Gastrocnemius medialis (tissue), 4 donors: ENCODE data around the gene BTG3. TPM values are rescaled to one million over a fixed set of nuclear protein-coding genes. Genes with fewer than 3 reads are reported as not detected.

ENCODE experiments used
- ATAC-seq, 2 donors: fragments of 150-250 bp; one replicate each; pipeline ENCODE4 v1.9.1; 2016
- DNase-seq, 2 donors: peaks; one replicate each; pipeline ENCODE4 v3.0.0-alpha.2; 2019
- H3K27ac ChIP-seq, 4 donors: fragments of 200-600 bp; sonication (generic); 1 replicate in 1 of 4; 2 replicates in 3 of 4; pipeline ENCODE4 v1.5.1; 2016 to 2018; ENCODE audit warnings: mild to moderate bottlenecking in 2 of 4, moderate library complexity in 1 of 4
- H3K27me3 ChIP-seq, 3 donors: fragments of 200-600 bp; sonication (generic) in 2 of 3; 1 replicate in 1 of 3; 2 replicates in 2 of 3; pipeline versions ENCODE4 v1.5.1 to v1.6.0; 2016 to 2019; ENCODE audit warnings: mild to moderate bottlenecking in 1 of 3, moderate library complexity in 1 of 3
- H3K36me3 ChIP-seq, 2 donors: fragments of 200-600 bp; sonication (generic) in 1 of 2; one replicate each; pipeline ENCODE4 v1.5.1; 2017 to 2018
- H3K4me1 ChIP-seq, 2 donors: fragments of 200-600 bp; sonication (generic) in 1 of 2; one replicate each; pipeline ENCODE4 v1.5.1; 2016 to 2017; ENCODE audit warnings: mild to moderate bottlenecking in 2 of 2
- H3K4me3 ChIP-seq, 4 donors: fragments of 200-600 bp; sonication (generic) in 3 of 4; 1 replicate in 1 of 4; 2 replicates in 3 of 4; pipeline ENCODE4 v1.5.1; 2016 to 2019; ENCODE audit warnings: mild to moderate bottlenecking in 2 of 4
- H3K9me3 ChIP-seq, 3 donors: fragments of 200-600 bp; sonication (generic) in 2 of 3; 1 replicate in 1 of 3; 2 replicates in 2 of 3; pipeline ENCODE4 v1.5.1; 2016 to 2019
- POLR2A ChIP-seq, 2 donors: fragments of 450-650 bp; IDR thresholded peaks; one replicate each; pipeline ENCODE4 v1.6.1; 2017; ENCODE audit warnings: antibody characterized with exemption in 2 of 2, mild to moderate bottlenecking in 2 of 2, moderate library complexity in 2 of 2
- in situ Hi-C, 4 donors: fragments of 200-750 bp; cut with MboI; loops; one replicate each; pipeline versions ENCODE4 v1.15.0 to v1.8.0; 2017; ENCODE audit warnings: low sequenced_read_pairs in 4 of 4
- intact Hi-C: fragments of 100-400 bp; cut with DNase I; formaldehyde crosslinking; loops from one replicate; pipeline ENCODE4 v1.15.1; 2023; ENCODE audit warnings: low total_unique reads
- total RNA-seq, 4 donors: library from RNA; depleted of rRNA; stranded (reverse); fragments of >200 nt; gene quantifications; one replicate each; pipeline versions ENCODE4 v1.1.0 to v1.2.3, GENCODE V29; 2016
- TF ChIP-seq, protein P1 (sequence below), 5 experiments: fragments of 450-650 bp in 3 of 5; fragments of 200-600 bp in 2 of 5; sonication (generic) in 2 of 5; IDR thresholded peaks in 4 of 5; conservative IDR thresholded peaks in 1 of 5; 1 replicate in 4 of 5; 2 replicates in 1 of 5; pipeline ENCODE4 v1.5.1; 2016 to 2019; ENCODE audit warnings: antibody characterized with exemption in 5 of 5, mild to moderate bottlenecking in 3 of 5, moderate library complexity in 3 of 5

Gene BTG3
- total RNA-seq, 4 donors from 2014 or later = 1.8 to 4.0 (median 3.1) TPM

DNA sequence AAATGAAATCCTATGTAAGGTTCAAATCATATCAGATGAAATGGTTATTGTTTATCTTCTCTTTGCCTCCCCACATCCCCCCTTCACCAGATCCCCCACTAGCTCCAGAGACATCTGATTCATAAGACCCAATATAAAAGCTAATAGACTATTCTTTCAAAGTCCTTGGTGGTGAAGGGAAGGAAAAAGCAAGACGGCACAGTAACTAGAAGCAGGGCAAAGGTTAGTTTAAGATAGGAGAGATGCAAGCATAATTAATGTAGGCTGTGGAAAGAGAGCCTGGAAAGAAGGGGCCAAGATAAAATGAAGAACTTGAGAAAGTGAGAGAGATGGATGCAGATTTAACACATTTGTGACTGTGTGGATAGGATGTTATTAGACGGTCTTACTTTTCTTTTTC lies 33.8 kb downstream of the BTG3 start:
- in situ Hi-C loops = no loop called here
- no peak for ATAC-seq
- Histone ChIP-seq H3K27me3 (no peaks in the 10 kb centered on the region), H3K4me1 (no peaks in the 10 kb centered on the region), H3K36me3 (no peaks in the 10 kb centered on the region), H3K27ac (no peak overlapping the region), H3K9me3 (no peaks in the 10 kb centered on the region), H3K4me3 (no peak overlapping the region)
- DNase-seq = no peak
- no peak for TF ChIP-seq POLR2A (IDR thresholded peaks at IDR 0.05)
- intact Hi-C loops = no loop called here

DNA sequence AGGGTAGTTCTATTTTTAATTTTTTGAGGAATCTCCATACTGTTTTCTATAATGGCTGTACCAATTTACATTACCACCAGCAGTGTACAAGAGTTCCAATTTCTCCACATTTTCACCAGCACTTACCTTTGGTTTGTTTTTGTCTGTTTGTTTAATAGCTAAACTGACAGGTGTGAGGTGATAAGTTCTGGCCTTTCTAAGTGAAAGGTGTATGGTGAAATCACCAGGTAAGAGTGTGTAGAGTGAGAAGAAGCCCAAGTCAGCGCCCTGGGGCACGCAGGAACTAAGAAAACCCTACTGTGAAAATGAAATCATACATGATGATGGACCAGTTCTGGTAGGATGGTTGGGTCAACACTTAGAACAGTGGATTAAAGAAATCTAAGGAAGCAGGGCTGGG lies 34.5 kb downstream of the BTG3 start:
- no peaks in the 10 kb centered on the region for H3K4me1 ChIP-seq
- in situ Hi-C loops = no loop called here

DNA sequence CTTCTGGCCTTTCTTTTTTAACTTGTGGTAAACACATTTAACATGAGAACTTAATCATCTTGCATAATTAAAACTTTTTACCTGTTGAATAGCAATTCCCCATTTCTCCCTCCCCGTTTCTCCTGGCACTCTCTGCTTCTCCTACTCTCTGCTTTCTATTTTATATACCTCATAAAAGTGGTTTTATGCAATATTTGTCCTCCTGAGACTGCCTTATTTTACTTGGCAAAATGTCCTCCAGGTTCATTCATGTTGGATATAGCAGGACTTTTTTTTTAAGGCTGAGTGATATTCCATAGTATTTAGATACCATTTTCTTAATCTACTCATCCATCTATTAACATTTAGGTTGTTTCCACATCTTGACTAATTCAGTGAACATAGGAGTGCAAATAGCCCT lies 35.0 kb downstream of the BTG3 start:
- in situ Hi-C loops (no loop called here), intact Hi-C loops (no loop called here)
- Histone ChIP-seq H3K27me3 (no peaks in the 10 kb centered on the region), H3K4me3 (no peak overlapping the region), H3K9me3 (no peaks in the 10 kb centered on the region), H3K4me1 (no peaks in the 10 kb centered on the region), H3K36me3 (no peaks in the 10 kb centered on the region), H3K27ac (no peak overlapping the region)
- ATAC-seq = no peak
- DNase-seq = no peak
- TF ChIP-seq, protein P1, sequence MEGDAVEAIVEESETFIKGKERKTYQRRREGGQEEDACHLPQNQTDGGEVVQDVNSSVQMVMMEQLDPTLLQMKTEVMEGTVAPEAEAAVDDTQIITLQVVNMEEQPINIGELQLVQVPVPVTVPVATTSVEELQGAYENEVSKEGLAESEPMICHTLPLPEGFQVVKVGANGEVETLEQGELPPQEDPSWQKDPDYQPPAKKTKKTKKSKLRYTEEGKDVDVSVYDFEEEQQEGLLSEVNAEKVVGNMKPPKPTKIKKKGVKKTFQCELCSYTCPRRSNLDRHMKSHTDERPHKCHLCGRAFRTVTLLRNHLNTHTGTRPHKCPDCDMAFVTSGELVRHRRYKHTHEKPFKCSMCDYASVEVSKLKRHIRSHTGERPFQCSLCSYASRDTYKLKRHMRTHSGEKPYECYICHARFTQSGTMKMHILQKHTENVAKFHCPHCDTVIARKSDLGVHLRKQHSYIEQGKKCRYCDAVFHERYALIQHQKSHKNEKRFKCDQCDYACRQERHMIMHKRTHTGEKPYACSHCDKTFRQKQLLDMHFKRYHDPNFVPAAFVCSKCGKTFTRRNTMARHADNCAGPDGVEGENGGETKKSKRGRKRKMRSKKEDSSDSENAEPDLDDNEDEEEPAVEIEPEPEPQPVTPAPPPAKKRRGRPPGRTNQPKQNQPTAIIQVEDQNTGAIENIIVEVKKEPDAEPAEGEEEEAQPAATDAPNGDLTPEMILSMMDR (IDR thresholded peaks at IDR 0.05 in 4 of 5, conservative IDR thresholded peaks at IDR 0.05 in 1 of 5) = no peak
- TF ChIP-seq POLR2A (IDR thresholded peaks at IDR 0.05) = no peak

More for the DNA sequence above, 34.5 kb downstream of the BTG3 start:
- Histone ChIP-seq H3K27me3 (no peaks in the 10 kb centered on the region), H3K9me3 (no peaks in the 10 kb centered on the region), H3K4me3 (no peak overlapping the region), H3K27ac (no peak overlapping the region), H3K36me3 (no peaks in the 10 kb centered on the region)
- no peak for TF ChIP-seq POLR2A (IDR thresholded peaks at IDR 0.05)
- TF ChIP-seq, protein P1 (IDR thresholded peaks at IDR 0.05 in 4 of 5, conservative IDR thresholded peaks at IDR 0.05 in 1 of 5) = no peak
- intact Hi-C loops = no loop called here
- ATAC-seq (no peak), DNase-seq (no peak)

DNA sequence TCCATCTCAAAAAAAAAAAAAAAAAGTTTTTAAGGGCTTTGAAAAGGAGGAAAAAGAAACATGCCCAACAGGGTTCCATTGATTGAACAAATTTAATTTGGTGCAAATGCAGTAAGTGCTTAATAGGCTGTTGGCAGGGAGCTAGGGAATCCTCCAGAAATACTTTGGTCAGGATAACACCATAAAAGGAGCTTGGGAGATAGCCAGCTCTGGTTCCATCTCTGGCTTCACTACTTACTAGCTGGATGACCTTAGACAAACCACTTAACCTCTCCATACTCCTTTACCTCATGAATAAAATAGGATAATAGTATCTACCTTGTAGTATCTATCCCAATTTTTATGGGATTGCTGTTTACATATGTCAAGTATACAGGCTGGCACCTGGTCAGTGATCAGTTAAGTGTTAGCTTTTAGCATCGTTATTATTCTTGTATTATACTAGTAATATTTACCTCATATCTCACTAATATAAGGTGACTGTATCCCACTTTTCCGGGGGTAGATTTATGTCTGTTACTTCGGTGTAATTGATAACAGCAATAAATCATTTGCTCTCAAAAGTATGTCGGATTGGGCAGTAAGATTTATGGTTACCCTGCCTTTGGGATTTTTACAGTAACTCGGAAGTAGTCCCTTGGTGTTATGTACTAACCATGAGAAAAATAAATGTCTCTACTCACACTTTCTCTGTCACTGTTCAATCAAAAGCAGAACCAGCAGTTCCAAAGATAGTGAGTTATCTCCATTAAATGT lies 36.4 kb downstream of the BTG3 start:
- Histone ChIP-seq H3K36me3 (no peaks in the 10 kb centered on the region), H3K27me3 (no peaks in the 10 kb centered on the region), H3K4me3 (no peak overlapping the region), H3K27ac (no peak overlapping the region), H3K4me1 (no peaks in the 10 kb centered on the region), H3K9me3 (no peaks in the 10 kb centered on the region)
- no peak for ATAC-seq
- TF ChIP-seq POLR2A (IDR thresholded peaks at IDR 0.05) = no peak
- TF ChIP-seq, protein P1 (IDR thresholded peaks at IDR 0.05 in 4 of 5, conservative IDR thresholded peaks at IDR 0.05 in 1 of 5) = no peak
- intact Hi-C loops (no loop called here), in situ Hi-C loops (no loop called here)
- DNase-seq = no peak

DNA sequence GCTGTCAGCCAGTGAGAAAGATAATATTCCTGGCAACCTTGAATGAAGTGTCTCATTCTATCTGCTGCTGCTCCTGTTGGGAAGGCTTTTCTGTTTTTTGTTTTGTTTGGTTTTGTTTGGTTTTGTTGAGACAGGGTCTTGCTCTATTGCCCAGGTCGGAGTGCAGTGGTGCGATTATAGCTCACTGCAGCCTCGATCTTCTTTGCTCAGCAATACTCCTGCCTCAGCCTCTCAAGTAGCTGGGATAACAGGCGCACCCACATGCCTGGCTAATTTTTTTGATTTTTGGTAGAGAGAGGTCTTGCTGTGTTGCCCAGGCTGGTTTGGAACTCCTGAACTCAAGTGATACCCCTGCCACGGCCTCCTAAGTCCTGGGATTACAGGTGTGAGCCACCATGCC lies 37.6 kb downstream of the BTG3 start:
- no peak for DNase-seq
- TF ChIP-seq, protein P1 (IDR thresholded peaks at IDR 0.05 in 4 of 5, conservative IDR thresholded peaks at IDR 0.05 in 1 of 5) = no peak
- no peak for TF ChIP-seq POLR2A (IDR thresholded peaks at IDR 0.05)
- Histone ChIP-seq H3K27me3 (no peaks in the 10 kb centered on the region), H3K4me3 (no peak overlapping the region), H3K4me1 (no peaks in the 10 kb centered on the region), H3K27ac (no peak overlapping the region), H3K36me3 (no peaks in the 10 kb centered on the region), H3K9me3 (no peaks in the 10 kb centered on the region)
- intact Hi-C loops (no loop called here), in situ Hi-C loops (no loop called here)
- no peak for ATAC-seq
